Neural cell (in vitro differentiated cells): ENCODE data around the gene RNF17.

Experiments
- CTCF ChIP-seq: fragments of 450-650 bp; IDR thresholded peaks from 2 replicates; pipeline ENCODE4 v1.5.1; 2014; ENCODE audit warnings: antibody characterized with exemption, mild to moderate bottlenecking, moderate library complexity; ENCODE audit not compliant: poor library complexity, severe bottlenecking
- EZH2 ChIP-seq: fragments of 200-600, 300-800 bp; shearing (Covaris generic), sonication (generic); IDR thresholded peaks from 2 replicates; pipeline ENCODE4 v1.6.1; 2014; ENCODE audit warnings: antibody characterized with exemption, low read length, borderline replicate concordance, mild to moderate bottlenecking; ENCODE audit not compliant: insufficient read depth, poor library complexity, severe bottlenecking
- TAF1 ChIP-seq: IDR thresholded peaks from 2 replicates; pipeline ENCODE4 v1.6.1; 2012; ENCODE audit warnings: low read depth

- no peak for TF ChIP-seq CTCF
- TF ChIP-seq EZH2 = no peak
- TF ChIP-seq TAF1 = no peak
These were observed 29.0 kb upstream of the RNF17 start for GRCh38 chr13:24734950-24735349.
